GM19193 (cell line): ENCODE data around the gene HOXA7.

Source experiments
- POLR2A ChIP-seq: IDR thresholded peaks from 4 replicates; pipeline ENCODE4 v1.6.1; 2011; ENCODE audit not compliant: insufficient read depth, insufficient read length; ENCODE audit errors: extremely low read depth

Gene HOXA7

GRCh38 chr7:27104341-27105058 lies 52.0 kb downstream of the HOXA7 start:
- no peak for TF ChIP-seq POLR2A
